Measurements from ENCODE around the gene ANAPC1.

GRCh38 chr2:111903930-111904439 lies 20.0 kb upstream of the ANAPC1 start:
- TF ChIP-seq POLR2A (IDR thresholded peaks at IDR 0.05) (no peak), EP300 (IDR thresholded peaks at IDR 0.05) (no peak), POLR2AphosphoS5 (IDR thresholded peaks at IDR 0.05) (no peak)
